LNCAP (cell line): ENCODE results near the gene TGFBR2.

ENCODE experiments used
- TF ChIP-seq, protein P1 (sequence below): fragments of 450-650 bp; IDR thresholded peaks from 2 replicates; pipeline ENCODE4 v1.5.1; 2017; ENCODE audit warnings: mild to moderate bottlenecking

Gene TGFBR2

GRCh38 chr3:30737743-30738499 is 131.5 kb downstream of the TGFBR2 start:
- TF ChIP-seq, protein P1, sequence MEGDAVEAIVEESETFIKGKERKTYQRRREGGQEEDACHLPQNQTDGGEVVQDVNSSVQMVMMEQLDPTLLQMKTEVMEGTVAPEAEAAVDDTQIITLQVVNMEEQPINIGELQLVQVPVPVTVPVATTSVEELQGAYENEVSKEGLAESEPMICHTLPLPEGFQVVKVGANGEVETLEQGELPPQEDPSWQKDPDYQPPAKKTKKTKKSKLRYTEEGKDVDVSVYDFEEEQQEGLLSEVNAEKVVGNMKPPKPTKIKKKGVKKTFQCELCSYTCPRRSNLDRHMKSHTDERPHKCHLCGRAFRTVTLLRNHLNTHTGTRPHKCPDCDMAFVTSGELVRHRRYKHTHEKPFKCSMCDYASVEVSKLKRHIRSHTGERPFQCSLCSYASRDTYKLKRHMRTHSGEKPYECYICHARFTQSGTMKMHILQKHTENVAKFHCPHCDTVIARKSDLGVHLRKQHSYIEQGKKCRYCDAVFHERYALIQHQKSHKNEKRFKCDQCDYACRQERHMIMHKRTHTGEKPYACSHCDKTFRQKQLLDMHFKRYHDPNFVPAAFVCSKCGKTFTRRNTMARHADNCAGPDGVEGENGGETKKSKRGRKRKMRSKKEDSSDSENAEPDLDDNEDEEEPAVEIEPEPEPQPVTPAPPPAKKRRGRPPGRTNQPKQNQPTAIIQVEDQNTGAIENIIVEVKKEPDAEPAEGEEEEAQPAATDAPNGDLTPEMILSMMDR = no peak

DNA sequence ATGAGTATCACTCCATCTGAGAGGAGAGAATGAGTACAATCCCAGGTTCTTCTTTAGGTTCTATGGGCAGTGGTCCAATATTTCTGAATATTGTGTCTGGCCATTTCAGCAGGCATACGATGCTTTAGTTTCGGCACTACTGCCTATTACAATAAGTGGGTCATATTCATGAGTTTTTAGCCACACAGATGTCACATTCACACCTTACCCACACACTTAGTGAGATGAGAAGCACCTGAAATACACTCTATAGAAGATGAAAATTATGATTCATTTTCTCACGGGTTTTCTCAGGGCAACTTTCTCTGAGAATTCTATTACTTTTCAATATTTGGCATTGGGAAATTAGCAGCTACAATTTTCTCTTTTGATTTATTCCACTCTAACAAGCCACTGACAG is 132.2 kb downstream of the TGFBR2 start:
- TF ChIP-seq, protein P1 = no peak

DNA sequence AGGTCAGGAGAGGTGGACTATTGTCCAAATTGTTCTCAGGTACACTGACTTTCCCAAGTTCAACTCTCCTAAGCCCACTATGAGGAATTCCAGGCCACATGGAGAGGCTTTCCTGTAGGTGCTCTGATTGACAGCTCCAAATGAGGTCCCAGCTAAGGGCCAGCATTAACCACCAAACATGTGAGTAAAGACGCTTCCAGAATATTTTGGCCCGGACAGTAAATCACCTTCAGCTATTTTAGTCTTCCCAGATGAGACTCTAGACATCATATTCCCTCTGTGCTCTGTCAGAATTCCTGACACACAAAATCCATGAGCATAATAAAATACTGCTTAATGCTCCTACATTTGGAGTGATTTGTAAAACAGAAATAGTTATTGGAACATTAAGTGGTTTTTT is 135.5 kb downstream of the TGFBR2 start:
- TF ChIP-seq, protein P1 = no peak

- TF ChIP-seq, protein P1 = no peak
These were observed 136.6 kb downstream of the TGFBR2 start for GRCh38 chr3:30742796-30743619.
